Right hindlimb (tissue), 1 donor: Measurements from ENCODE around the gene RRAS2.
"Not testable (repeated sequence)": the region's sequence is repeated elsewhere in the genome, so short reads cannot be mapped to it uniquely, and the experiment has no call there.

Experiments used
- DNase-seq: peaks from one replicate; pipeline ENCODE4 v3.0.0-alpha.2; 2018

Gene RRAS2

DNA sequence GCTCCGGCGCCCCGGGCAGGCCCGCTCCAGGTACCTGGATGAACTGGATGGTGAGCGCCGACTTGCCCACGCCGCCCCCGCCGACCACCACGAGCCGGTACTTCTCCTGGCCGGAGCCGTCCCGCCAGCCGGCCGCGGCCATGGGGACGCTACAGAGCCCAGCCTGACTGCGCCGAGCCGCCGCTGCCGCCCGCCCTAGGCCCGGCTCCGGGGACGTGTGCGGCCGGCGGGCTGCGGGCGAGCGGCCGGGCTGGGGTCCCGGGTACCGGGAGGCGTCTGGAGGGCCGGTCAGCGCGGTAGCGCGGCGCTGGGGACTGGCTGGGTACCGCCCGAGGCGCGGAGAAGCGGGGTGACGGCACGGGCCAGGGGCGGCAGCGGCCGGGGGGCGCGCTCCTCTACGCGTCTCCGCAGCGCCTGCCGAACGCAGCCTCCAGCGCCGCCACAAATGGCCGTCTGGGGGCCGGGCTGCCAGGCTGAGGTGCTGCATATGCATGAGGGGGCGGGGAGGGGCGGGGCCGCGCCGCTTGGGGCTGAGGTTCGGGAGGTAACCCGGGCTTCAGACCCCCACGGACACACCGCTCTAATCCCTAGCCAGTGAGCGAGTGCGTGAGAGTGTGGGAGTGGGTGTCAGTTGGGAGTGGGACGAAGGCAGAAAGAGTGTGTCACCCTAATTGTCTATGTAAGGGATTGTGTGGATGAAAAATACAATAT is at the start of gene RRAS2:
TSS of gene RRAS2 (minus strand) at position 455 of the 711 bp plus-strand sequence. CDS start at position 142, 313 bp downstream.
- peak; percentile 86 for DNase-seq

DNA sequence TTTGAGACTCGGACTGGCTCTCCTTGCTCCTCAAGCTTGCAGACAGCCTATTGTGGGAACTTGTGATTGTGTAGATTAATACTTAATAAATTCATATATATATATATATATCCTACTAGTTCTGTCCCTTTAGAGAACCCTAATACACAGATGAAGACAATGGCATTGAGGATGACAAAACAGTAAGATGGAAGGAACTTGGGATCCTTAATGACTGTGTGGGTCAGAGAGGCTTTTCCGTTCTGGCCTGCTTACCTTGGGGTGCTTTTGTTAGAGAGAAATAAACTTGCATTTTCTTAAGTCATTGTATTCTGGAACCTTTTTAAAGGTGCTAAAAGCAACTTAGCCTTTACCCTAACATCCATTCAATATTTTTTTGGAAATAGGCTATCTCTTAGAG is 49.6 kb upstream of the RRAS2 start:
- no peak for DNase-seq

DNA sequence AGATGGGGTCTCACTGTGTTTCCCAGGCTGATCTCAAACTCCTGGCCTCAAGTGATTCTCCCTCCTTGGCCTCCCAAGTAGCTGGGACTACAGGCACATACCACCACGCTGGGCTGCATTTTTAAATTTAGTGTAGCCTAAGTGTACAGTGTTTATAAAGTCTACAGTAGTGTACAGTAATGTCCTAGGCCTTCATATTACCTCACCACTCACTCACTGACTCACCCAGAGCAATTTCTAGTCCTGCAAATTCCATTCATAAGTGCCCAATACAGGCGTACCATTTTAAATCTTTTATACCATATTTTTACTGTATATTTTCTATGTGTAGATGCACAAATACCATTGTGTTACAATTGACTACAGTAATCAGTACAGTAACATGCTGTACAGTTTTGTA is 47.1 kb upstream of the RRAS2 start:
- DNase-seq, result not testable (repeated sequence)

DNA sequence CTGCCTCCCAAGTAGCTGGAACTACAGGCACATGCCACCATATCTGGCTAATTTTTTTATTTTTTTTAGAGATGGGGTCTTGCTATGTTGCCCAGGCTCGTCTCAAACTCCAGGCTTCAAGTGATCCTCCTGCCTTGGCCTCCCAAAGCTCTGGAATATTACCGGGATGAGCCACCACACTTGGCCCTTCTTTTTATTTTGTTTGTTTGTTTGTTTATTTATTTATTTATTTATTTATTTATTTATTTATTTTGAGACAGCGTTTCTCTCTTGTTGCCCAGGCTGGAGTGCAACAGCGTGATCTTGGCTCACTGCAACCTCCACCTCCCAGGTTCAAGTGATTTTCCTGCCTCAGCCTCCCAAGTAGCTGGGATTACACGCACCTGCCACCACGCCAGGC is 44.5 kb upstream of the RRAS2 start:
- not testable (repeated sequence) for DNase-seq

DNA sequence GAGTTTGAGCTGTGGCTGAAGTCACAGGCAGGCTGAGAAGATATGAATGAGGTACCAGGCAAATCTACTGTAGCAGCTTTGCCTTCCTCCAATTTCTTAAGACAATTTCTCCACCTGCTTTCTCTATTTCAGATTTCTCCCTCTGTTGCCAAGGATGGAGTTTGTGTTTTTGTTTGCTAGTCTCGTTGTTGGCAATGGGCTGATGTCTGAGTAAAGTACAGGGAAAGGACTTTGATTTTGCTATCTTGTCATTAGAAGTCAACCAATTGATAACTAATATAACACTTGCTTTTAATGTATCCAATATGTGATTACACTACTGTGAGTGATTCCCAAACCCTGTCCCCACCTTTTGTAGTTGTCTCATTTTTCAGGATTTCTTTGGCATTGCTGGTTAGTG is 40.1 kb upstream of the RRAS2 start:
- DNase-seq, result no peak

DNA sequence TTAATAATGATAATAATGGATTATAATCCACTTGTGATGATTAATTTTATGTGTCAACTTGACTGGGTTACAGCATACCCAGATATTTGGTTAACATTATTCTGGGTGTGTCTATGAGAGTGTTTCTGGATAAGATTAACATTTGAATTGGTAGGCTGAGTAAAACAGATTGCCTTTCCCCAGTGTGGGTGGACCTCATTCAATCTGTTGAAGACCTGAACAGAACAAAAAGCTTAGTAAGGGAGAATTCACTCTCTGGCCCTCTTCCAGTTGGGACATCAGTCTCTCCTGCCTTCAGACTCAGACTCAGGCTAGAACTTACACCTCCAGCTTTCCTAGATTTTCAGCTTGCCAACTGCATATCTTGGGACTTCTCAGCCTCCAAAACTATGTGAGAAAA is 37.3 kb upstream of the RRAS2 start:
- no peak for DNase-seq

DNA sequence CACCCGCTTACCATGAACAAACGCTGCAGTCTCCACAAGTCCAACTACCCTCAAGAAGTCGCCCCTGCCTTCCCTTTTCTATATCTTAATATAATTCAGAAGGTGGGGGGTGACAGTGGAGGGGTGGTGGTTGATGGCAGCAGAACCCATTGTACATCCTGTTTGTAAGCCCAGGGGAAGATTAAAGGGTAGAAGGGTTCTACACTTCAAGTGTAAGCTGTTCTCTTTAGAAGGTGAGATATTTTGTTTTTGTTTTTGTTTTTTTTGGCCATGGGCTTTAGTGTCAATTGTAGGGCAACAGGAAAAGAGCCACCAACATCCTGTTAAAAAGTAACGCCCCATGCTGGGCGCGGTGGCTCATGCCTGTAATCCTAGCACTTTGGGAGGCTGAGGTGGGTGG is 34.9 kb upstream of the RRAS2 start:
- DNase-seq, result no peak

DNA sequence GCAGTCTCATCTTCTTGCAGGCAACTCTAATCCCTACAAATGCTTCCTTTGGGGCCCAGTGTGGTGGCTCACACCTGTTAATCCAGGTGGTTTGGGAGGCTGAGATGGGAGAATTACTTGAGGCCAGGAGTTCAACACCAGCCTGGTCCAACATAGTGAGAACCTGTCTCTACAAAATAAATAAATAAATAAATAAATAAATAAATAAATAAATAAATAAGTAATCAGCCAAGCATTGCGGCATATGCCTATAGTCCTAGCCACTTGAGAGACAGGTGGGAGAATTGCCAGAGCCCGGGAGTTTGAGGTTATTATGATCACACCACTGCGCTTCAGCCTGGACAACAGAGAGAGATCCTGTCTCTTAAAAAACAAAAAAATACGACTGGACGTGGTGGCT is 34.1 kb upstream of the RRAS2 start:
- no peak for DNase-seq

DNA sequence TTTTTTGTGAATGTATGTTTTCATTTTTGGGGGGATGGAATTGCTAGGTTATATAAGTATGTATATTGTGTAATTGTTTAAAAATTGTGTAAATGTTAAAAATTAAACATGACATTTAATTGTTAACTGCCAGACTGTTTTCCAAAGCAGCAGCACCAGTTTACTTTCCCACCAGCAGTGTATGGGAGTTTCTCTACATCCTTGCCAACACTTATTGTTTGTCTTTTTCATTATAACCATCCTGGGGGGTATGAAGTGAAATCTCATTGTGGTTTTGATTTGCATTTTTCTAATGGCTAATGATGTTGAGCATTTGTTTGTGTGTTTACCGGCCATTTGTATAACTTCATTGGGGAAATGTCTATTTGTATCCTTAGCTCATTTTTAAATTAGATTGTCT is 31.7 kb upstream of the RRAS2 start:
- DNase-seq, result no peak

DNA sequence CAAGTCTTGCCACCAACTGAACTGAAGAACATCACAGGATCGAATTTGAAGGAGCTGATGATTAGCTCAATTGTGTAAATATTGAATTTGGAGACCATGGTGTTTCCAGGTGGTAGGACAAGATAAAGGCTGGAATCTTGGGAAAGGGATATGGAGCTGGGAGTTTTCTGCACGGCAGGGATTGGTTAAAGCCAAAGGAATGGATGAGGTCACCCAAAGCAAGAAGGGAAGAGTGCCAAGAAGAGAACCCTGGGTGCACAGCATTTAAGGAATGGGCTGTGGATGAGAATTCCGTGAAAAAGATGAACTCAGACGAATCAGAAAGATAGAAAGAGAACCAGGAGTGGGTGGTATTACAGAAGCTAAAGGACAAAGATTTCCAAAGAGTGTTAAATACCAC is 29.4 kb upstream of the RRAS2 start:
- no peak for DNase-seq

DNA sequence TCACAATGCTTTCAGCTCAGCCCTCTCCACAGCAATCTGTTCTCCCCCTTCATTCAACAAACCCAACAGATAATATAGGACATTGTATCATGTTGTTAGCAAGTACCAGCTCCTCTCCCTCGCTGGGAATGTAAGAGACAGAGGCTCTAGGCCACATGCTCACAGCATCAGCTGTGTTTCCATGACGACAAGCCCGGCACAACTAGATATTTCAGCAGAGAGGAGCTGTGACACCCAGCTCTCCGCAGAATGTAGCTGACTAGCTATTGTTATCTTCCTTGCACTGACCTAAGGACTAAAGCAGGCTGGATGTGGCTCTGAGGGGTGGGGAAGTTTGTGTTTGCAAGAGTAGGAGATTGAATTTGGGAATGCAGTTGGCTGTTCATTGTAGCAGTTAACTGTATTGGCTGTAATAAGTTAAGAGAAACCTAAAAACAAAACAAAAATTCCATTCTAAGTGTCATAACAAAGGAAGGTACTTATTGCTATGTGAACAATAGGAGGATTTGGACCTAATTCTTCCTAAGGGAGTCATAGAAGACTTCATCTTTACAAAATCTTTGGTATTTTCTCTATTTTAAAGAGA is 28.0 kb upstream of the RRAS2 start:
- DNase-seq, result peak; percentile 59

DNA sequence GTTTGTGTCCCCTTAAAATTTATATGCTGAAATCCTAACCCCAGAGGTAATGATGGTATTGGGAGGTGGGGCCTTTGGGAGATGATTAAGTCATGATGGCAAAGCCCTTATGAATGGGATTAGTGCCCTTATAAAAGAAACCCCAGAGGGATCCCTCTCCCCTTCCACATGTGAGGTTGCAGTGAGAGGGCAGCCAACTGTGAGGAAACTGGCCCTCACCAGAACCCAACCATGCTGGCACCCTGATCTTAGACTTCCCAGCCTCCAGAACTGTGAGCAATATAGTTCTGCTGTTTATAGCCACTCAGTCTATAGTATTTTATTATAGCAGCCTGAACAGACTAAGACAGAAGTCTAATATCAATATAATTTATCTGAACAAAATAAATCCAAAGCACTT is 27.1 kb upstream of the RRAS2 start:
- DNase-seq, result no peak

DNA sequence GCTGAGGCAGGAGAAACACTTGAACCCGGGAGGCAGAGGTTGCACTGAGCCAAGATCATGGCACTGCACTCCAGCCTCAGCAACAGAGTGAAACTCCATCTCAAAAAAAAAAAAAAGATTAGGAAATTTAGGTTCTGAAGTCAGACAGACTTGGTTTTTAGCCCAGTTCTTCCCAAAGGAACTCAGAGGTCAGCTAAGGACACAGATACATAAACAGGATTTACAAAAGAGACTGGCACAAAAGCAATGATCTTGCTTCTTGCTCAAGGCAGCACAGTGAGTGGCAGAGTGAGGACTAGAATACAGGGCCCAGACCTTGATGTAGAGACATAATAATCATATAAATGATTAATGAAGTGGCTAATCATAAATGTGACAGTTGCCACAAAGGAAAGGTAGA is 25.4 kb upstream of the RRAS2 start:
- DNase-seq, result no peak

DNA sequence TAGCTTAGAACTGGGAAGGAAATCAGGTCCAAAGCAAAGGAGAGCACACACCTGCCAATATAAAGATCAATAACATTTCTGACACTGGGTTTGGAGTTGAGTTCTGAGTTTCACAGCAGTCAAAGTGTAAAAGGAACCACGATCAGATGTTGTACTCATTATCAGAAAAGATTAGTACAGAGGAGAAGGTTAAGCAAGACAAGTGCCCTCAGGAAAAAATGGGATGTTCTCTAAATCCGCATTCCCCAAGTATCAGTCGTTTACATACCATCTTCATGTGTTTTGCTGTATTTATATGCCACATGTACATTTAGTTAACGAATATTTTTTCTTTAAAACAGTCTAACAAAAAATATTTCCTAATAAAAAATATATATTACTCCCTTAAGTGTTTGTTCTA is 23.0 kb upstream of the RRAS2 start:
- DNase-seq, result no peak

DNA sequence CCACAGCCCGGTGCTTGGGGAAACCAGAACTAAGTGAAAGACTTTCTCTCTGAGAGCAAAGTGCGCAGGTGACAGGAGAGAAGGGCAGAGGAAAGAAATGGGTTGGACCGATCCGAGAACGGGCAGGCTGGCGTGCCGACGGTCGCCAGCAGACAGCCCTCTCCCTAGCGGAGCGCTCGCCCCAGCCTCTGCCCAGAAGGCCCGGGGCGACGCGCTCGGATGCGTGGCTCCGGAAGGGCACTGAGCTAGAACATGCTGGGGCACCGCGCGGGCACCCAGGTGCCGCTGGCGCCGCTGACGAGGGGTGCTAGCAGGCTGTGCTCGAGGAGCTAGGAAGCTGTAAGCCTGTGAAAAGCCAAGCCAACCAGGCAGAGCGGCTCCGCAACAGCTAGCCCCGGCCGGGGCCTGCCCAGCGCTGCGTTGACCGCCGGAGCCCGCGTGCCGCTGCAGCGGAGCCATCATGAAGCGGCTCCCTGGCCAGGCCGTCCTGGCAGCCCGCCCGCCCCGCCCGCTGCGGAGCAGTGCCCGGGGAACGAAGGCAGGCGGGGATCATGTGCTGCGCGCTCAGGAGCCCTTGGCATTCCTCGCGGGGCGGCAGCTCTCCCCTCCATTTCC is 22.1 kb upstream of the RRAS2 start:
- DNase-seq, result peak; percentile 69

DNA sequence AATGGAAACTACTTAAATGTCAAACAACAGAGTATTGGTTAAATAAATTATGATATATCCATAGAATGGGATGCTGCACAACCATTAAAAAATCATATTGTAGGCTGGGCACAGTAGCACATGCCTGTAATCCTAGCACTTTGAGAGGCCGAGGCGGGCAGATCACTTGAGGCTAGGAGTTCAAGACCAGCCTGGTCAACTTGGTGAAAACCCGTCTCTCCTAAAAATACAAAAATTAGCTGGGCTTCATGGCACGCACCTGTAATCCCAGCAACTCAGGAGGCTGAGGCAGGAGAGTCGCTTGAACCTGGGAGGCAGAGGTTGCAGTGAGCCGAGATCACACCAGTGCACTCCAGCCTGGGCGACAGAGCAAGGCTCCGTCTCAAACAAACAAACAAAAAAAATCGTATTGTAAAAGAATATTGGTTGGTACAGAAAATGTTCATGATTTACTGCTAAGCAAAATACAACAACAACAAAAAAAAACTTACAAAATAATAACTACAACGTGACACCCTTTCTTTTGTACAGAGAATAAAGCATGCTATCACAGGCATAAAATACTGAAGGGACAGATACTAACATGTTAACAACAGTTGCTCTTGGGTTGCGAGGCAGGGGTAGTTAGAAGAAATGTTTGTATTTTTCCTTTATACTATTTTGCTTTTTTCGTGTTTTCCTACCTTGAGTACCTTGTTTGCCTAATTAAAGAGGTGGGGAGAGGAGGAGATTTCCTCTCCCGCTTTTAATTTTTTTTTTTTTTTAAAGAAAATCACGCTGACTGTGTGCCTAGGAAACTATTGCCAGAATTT is 21.3 kb upstream of the RRAS2 start:
- DNase-seq, result no peak

DNA sequence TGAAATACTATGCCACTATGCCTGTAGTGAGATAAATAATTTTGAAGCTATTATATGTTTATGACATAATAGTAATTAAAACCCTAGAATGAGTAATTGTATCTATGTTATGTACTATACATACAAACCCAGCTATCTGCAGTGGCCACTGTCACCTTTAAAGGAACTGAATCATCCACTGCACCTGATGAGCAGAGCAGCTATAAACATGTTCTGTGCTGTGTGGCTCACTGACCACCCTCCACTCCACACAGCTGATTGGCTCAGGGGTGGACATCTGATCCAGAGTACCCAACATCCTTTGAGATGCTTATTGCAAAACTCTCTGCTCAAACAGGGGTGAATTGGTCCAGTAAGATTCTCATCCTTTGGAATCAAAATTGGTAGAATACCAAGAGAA is 19.2 kb upstream of the RRAS2 start:
- no peak for DNase-seq

DNA sequence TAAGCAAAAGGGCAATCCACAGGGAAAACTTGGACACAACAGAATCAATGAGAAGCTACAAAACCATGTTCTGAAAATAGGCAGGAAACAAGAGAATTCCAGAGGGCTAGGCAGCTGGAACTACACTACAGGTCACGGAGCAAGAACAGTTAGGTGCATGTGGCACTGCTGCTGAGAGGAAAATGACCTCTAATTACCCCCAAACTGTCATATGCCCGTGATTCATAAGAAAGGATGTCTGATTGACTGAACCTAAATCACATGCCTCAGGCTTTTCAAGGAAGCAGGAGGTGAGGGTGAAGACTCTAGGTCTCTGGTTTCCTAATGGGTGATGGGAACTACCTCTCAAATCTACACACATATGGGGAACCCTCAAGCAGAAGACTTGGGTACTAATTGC is 17.9 kb upstream of the RRAS2 start:
- no peak for DNase-seq

DNA sequence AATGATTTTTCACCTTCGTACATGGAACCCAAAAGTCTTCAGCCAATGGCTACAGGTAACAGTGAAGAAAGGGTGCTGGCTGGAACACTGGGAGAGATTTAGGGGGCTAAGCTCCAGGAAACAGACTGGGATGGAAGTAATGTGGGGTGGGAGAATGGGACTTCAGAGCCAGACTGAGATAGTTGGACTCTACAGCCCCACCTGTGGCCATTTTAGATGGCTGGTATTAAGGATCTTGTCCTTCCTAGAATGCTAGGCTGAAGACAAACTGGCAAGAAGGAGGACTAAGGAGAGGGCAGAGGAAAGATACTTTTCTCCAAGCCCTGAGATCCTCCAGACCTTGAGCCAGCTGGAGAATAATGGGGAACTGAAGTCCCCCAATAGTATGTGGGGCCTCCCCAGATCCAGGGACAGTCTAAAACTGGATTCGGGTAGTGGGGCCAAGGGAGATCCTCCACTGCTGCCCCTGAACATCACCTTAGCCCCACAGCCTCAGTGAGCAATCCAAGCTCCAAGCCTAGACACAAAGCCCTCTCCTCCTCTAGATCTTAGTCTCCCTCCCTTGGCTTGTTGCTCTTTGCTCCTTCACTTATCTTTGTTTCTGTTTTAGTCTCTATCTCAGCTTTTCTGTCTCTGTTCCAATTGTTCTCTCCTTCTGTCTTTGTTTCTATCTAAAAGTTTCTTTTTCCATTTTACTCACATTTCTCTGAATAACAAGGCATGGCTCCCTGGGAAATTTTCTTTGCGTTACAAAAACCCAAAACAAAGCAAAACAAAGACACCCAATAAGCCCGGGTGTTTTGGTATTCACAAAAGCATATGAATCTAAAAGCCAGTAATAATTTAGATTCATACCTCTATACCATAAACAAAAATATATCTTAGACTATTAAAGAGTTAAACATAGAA is 16.2 kb upstream of the RRAS2 start:
- no peak for DNase-seq

DNA sequence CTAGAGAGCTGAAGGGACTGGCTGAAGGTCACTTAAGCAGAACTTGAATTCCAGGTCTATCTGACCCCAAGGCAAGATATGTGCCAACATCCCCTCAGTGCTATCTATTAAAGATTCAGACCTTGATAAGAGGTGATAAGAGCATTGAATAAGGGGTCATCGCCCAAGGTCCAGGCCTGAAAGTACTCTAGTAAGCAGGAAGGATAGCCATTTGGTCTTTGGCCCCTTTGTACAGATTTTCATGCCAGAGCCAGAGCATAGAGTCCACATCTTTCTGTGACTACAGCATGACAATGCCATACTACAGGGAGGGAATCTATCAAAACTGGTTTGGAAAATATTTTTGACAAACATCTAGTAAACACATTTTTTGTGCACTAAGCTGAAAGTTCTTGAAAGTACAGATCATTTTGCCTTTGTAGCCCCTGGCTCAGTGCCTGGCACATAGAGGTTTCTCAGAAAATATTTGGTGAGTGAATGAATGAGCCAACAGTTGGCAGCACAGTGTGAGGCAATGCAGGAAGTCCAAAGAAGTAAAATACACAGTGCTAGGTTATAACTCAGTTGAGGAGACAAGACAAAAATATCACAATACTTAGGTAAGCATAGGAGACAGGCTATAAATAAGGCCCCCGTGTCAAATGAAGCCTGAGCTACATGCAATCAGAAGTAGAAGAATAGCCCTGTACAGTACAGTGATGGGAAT is 15.1 kb upstream of the RRAS2 start:
- no peak for DNase-seq

DNA sequence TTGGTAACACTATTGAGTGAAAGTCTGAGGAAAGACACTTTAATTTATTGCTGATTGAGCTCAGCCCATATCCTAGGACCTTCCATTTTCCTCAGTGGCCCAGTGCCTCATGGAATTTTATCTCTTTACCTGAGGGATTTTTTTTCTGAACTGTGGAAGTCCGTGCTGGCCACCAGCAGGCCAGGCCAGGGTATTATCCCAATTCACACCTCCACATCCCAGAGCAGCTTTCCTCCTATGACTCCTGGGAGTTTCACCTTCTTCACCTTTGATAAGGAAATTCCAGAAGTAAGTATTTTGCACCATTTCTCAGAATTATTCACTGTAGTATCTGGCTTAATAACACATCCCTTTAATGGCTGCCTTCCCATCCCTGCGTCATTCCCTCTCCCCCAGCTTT is 13.0 kb upstream of the RRAS2 start:
- no peak for DNase-seq

DNA sequence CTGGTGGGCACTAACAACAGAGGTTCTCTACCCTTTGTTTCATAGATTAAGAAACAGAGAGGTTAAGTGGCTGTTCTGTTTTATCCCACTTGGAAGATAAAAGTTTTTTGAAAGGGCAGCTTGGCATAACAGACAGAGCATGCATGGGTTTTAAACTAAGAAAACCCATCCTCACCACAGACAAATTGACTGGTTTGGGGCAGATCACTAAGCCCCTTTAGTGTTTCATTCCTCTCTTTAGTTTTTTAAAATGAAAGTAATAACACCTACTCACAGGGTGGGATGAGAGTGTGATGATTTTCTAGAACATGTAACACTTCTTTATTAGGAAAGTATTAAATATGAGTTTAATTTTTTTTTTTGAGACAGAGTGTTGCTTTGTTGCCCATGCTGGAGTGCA is 12.3 kb upstream of the RRAS2 start:
- DNase-seq, result no peak
